Endothelial cell (in vitro differentiated cells): Measurements from ENCODE around the gene CDKAL1. TPM values are rescaled to one million over a fixed set of nuclear protein-coding genes. Genes with fewer than 3 reads are reported as not detected.

ENCODE experiments used
- DNase-seq: peaks from one replicate; pipeline ENCODE4 v3.0.0; 2021; ENCODE audit warnings: low spot score
- H3K27ac Mint-ChIP-seq: one replicate; pipeline ENCODE4 v1.8.0; 2021; ENCODE audit warnings: mixed read lengths, inconsistent platforms; ENCODE audit not compliant: unreplicated experiment
- H3K27me3 Mint-ChIP-seq: one replicate; pipeline ENCODE4 v1.8.0; 2021; ENCODE audit warnings: mild to moderate bottlenecking, moderate library complexity, mixed read lengths, inconsistent platforms; ENCODE audit not compliant: unreplicated experiment
- H3K36me3 Mint-ChIP-seq: one replicate; pipeline ENCODE4 v1.8.0; 2021; ENCODE audit warnings: mild to moderate bottlenecking, low read depth, mixed read lengths, inconsistent platforms; ENCODE audit not compliant: unreplicated experiment
- H3K4me1 Mint-ChIP-seq: one replicate; pipeline ENCODE4 v1.8.0; 2021; ENCODE audit warnings: mild to moderate bottlenecking, mixed read lengths, inconsistent platforms; ENCODE audit not compliant: unreplicated experiment
- H3K4me3 Mint-ChIP-seq: one replicate; pipeline ENCODE4 v1.8.0; 2021; ENCODE audit warnings: mild to moderate bottlenecking, mixed read lengths, inconsistent platforms; ENCODE audit not compliant: unreplicated experiment
- H3K9me3 Mint-ChIP-seq: one replicate; pipeline ENCODE4 v1.8.0; 2021; ENCODE audit warnings: mixed read lengths, inconsistent platforms; ENCODE audit not compliant: unreplicated experiment
- total RNA-seq: library from RNA; stranded (reverse); fragmentation: NEBNext Ultra II Directional; extraction: Animal tissue kit (Norgen Biotek cat#: 25700); gene quantifications from one replicate; pipeline ENCODE4 v1.2.1, GENCODE V29; 2021; ENCODE audit not compliant: unreplicated experiment
- TF ChIP-seq, protein P1 (sequence below): fragments of 200-600 bp; sonication (generic); IDR thresholded peaks from one replicate; pipeline ENCODE4 v1.5.0; 2021; ENCODE audit warnings: antibody characterized with exemption; ENCODE audit not compliant: unreplicated experiment

Gene CDKAL1
- total RNA-seq, 1 donor from 2014 or later: 43.9 TPM

DNA sequence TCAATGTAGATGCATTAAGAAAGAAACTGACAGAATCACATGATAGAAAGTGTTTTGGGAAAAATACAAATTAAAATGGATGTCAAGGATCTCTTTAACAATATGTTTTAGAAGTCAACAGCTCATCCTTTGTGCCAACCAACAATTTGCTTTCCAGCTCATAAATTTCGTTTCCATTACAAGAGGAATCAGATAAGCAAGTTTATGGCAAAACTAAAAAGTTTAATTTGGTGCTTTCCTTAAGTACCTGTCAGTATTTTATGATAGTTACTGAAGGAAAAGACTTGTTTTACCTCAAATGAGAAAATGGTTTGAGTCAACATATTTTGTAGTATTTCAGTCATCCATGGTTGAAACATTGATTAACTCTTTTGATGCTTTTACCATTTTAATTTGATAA is 130.0 kb downstream of the CDKAL1 start:
- Mint-ChIP-seq H3K36me3 (no peaks in the 10 kb centered on the region), H3K4me1 (peaks cover 35% of the 10 kb centered on the region), H3K4me3 (no peak overlapping the region), H3K9me3 (no peaks in the 10 kb centered on the region), H3K27me3 (peaks cover 1% of the 10 kb centered on the region), H3K27ac (no peak overlapping the region)
- DNase-seq: no peak
- TF ChIP-seq, protein P1, sequence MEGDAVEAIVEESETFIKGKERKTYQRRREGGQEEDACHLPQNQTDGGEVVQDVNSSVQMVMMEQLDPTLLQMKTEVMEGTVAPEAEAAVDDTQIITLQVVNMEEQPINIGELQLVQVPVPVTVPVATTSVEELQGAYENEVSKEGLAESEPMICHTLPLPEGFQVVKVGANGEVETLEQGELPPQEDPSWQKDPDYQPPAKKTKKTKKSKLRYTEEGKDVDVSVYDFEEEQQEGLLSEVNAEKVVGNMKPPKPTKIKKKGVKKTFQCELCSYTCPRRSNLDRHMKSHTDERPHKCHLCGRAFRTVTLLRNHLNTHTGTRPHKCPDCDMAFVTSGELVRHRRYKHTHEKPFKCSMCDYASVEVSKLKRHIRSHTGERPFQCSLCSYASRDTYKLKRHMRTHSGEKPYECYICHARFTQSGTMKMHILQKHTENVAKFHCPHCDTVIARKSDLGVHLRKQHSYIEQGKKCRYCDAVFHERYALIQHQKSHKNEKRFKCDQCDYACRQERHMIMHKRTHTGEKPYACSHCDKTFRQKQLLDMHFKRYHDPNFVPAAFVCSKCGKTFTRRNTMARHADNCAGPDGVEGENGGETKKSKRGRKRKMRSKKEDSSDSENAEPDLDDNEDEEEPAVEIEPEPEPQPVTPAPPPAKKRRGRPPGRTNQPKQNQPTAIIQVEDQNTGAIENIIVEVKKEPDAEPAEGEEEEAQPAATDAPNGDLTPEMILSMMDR: no peak

DNA sequence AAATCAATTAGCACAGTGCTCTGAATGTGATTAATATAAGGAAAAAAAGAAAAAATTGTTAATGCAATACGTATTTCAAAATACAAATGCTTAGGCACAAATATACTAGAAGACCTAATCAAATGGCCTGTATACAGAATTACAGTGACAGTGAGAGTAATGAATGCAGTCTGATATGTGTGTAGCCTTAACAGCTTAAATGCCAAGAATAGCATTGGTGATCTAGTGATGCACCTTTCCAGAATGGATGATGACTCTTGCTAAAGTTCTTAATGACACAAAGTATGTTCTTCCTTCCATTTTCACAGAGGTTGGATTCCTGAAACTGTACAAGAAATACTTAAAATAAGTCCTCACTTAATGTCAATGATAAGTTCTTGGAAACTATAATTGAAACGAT is 131.0 kb downstream of the CDKAL1 start:
- H3K27me3 Mint-ChIP-seq: no peaks in the 10 kb centered on the region
- H3K27ac Mint-ChIP-seq: no peak overlapping the region
- no peak overlapping the region for H3K4me3 Mint-ChIP-seq
- no peaks in the 10 kb centered on the region for H3K9me3 Mint-ChIP-seq
- H3K4me1 Mint-ChIP-seq: peaks cover 40% of the 10 kb centered on the region
- TF ChIP-seq, protein P1: no peak
- H3K36me3 Mint-ChIP-seq: no peaks in the 10 kb centered on the region
- no peak for DNase-seq

DNA sequence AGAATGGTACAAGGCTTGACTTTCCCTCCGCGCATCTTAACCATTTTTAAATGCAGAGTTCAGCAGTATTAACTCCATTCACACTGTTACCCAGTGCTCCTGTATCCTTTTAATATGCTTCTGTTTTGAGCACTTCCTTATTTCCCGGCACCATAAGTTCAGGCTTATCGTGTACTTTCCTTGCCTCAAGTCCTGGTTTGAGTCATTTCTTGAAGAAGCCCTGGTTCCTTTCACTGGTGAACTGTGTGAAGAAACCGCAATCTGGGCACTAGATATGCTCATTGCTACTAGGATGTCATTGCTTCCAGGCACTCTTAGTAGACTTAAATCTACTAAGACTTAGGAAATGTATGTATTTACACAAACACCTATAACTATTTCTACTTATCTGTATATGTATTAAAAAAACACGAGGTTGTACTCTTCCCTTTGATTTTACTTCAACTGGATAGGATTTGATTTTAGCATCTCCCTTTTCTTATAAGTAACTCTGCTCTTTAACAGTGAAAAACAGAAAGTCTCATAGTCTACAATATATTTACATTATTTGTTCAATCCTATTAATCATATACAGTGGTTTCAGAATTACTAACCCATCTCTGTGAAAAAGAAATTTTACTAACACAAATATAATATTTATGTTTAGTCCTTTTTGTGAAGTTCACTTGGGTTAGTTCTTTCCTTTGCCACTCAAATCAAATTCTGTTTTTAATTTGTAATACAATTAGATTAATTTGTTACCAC is 135.5 kb downstream of the CDKAL1 start:
- H3K9me3 Mint-ChIP-seq: no peaks in the 10 kb centered on the region
- TF ChIP-seq, protein P1: no peak
- H3K4me1 Mint-ChIP-seq: peaks cover 15% of the 10 kb centered on the region
- no peak overlapping the region for H3K27ac Mint-ChIP-seq
- no peak overlapping the region for H3K4me3 Mint-ChIP-seq
- peaks cover 2% of the 10 kb centered on the region for H3K27me3 Mint-ChIP-seq
- H3K36me3 Mint-ChIP-seq: no peaks in the 10 kb centered on the region
- DNase-seq: no peak

DNA sequence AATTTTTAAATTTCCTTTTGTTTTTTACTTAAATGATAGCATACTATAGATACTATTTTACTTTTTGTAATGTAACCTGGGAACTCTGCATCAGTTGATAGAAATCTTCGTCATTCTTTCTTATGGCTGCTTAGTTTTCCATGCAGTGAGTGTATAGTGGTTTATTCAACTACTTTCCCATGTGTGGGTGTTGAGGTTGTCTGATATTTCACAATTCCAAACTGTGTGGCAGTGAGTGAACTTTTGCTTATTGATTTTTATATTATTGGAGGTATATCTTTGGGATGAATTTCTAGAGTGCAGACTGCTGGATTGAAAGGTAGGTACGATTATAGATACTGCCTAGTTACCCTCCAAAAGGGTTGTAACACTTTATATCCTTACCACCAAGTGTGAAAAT is 136.5 kb downstream of the CDKAL1 start:
- no peak overlapping the region for H3K27ac Mint-ChIP-seq
- no peak overlapping the region for H3K4me3 Mint-ChIP-seq
- no peak for DNase-seq
- H3K36me3 Mint-ChIP-seq: no peaks in the 10 kb centered on the region
- peaks cover 18% of the 10 kb centered on the region for H3K4me1 Mint-ChIP-seq
- H3K9me3 Mint-ChIP-seq: no peaks in the 10 kb centered on the region
- H3K27me3 Mint-ChIP-seq: peaks cover 2% of the 10 kb centered on the region
- TF ChIP-seq, protein P1: no peak

DNA sequence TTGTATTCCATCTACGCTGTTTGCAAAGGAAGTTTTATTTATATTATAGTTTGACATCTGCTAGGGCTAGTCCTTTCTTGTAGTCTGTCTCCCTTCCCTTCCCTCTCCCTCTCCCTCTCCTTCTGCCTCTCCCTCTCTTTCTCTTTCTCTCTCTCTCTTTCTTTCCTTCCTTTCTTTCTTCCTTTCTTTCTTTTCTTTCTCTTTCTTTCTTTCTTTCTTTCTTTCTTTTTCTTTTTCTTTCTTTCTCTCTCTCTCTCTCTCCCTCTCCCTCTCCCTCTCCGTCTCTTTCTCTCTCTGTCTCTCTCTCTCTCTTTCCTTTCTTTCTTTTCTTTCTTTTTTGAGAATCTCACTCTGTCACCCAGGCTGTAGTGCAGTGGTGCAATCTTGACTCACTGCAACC is 137.8 kb downstream of the CDKAL1 start:
- DNase-seq: no peak
- Mint-ChIP-seq H3K4me3 (no peak overlapping the region), H3K4me1 (peaks cover 18% of the 10 kb centered on the region), H3K27ac (no peak overlapping the region), H3K36me3 (no peaks in the 10 kb centered on the region), H3K27me3 (peaks cover 2% of the 10 kb centered on the region), H3K9me3 (no peaks in the 10 kb centered on the region)
- TF ChIP-seq, protein P1: no peak
